DOHH2 (cell line): ENCODE data around the gene CBX7.
"Not testable (repeated sequence)": the region's sequence is repeated elsewhere in the genome, so short reads cannot be mapped to it uniquely, and the experiment has no call there.

Experiments used
- H3F3A ChIP-seq: fragments of 200-600 bp; sonication (generic), shearing (Covaris generic); 2 replicates; pipeline ENCODE4 v1.6.0; 2016; ENCODE audit warnings: antibody characterized with exemption, mild to moderate bottlenecking; ENCODE audit not compliant: control insufficient read depth, insufficient read depth
- H3K27ac ChIP-seq: fragments of 200-600 bp; sonication (generic); 2 replicates; pipeline ENCODE4 v1.5.1; 2014; ENCODE audit warnings: low read depth, mild to moderate bottlenecking, low read length, moderate library complexity
- H3K27me3 ChIP-seq: fragments of 200-600 bp; sonication (generic); 2 replicates; pipeline ENCODE4 v1.6.1; 2014; ENCODE audit warnings: mild to moderate bottlenecking, low read length, mixed read lengths; ENCODE audit not compliant: control insufficient read depth
- H3K36me3 ChIP-seq: fragments of 200-600 bp; sonication (generic); 2 replicates; pipeline ENCODE4 v1.6.1; 2014; ENCODE audit warnings: mild to moderate bottlenecking, low read length, moderate library complexity, mixed read lengths; ENCODE audit not compliant: control insufficient read depth
- H3K4me1 ChIP-seq: fragments of 200-600 bp; sonication (generic); 2 replicates; pipeline ENCODE4 v1.6.1; 2014; ENCODE audit warnings: mild to moderate bottlenecking, low read length, mixed read lengths; ENCODE audit not compliant: control insufficient read depth
- H3K4me2 ChIP-seq: fragments of 200-600 bp; sonication (generic); 2 replicates; pipeline ENCODE4 v1.6.0; 2014; ENCODE audit warnings: mild to moderate bottlenecking, low read length, moderate library complexity
- H3K4me3 ChIP-seq: fragments of 200-600 bp; sonication (generic); 2 replicates; pipeline ENCODE4 v1.5.1; 2014; ENCODE audit warnings: mild to moderate bottlenecking, low read length, mixed read lengths
- H3K79me2 ChIP-seq: fragments of 200-600 bp; sonication (generic); 2 replicates; pipeline ENCODE4 v1.6.1; 2014; ENCODE audit warnings: mild to moderate bottlenecking, low read length, mixed read lengths; ENCODE audit not compliant: control insufficient read depth
- H3K9me2 ChIP-seq: fragments of 200-600 bp; sonication (generic); replicated peaks from 2 replicates; pipeline ENCODE4 v1.6.1; 2014; ENCODE audit warnings: mild to moderate bottlenecking, low read length, mixed read lengths; ENCODE audit not compliant: control insufficient read depth
- H3K9me3 ChIP-seq: fragments of 200-600 bp; sonication (generic); 2 replicates; pipeline ENCODE4 v1.6.1; 2014; ENCODE audit warnings: antibody characterized with exemption, low read length, mixed read lengths; ENCODE audit not compliant: control insufficient read depth, insufficient read depth
- H4K20me1 ChIP-seq: fragments of 200-600 bp; sonication (generic); 2 replicates; pipeline ENCODE4 v1.6.0; 2014; ENCODE audit warnings: low read depth, mild to moderate bottlenecking, antibody characterized with exemption, low read length, moderate library complexity; ENCODE audit not compliant: control insufficient read depth, insufficient read depth
- CTCF ChIP-seq: fragments of 200-600 bp; sonication (generic); IDR thresholded peaks from one replicate; pipeline ENCODE4 v1.5.1; 2014; ENCODE audit warnings: antibody characterized with exemption, mild to moderate bottlenecking, low read depth, low read length; ENCODE audit not compliant: poor library complexity, severe bottlenecking
- EZH2phosphoT487 ChIP-seq: fragments of 200-600 bp; sonication (generic); IDR thresholded peaks from 2 replicates; pipeline ENCODE4 v1.6.1; 2017; ENCODE audit warnings: borderline replicate concordance, mild to moderate bottlenecking, antibody characterized with exemption, low read length, moderate library complexity, mixed read lengths

Gene CBX7

GRCh38 chr22:39166547-39166946, 14.1 kb upstream of the CBX7 start:
- Histone ChIP-seq H3K4me1 (peaks cover 19% of the 10 kb centered on the region), H3K4me3 (no peak overlapping the region), H3K27me3 (no peaks in the 10 kb centered on the region), H4K20me1 (no peaks in the 10 kb centered on the region), H3K4me2 (no peak overlapping the region), H3K27ac (no peak overlapping the region), H3F3A (no peaks in the 10 kb centered on the region), H3K9me3 (no peaks in the 10 kb centered on the region), H3K79me2 (no peaks in the 10 kb centered on the region), H3K36me3 (no peaks in the 10 kb centered on the region), H3K9me2 (no peaks in the 10 kb centered on the region)
- TF ChIP-seq CTCF = no peak
- TF ChIP-seq EZH2phosphoT487 = no peak

DNA sequence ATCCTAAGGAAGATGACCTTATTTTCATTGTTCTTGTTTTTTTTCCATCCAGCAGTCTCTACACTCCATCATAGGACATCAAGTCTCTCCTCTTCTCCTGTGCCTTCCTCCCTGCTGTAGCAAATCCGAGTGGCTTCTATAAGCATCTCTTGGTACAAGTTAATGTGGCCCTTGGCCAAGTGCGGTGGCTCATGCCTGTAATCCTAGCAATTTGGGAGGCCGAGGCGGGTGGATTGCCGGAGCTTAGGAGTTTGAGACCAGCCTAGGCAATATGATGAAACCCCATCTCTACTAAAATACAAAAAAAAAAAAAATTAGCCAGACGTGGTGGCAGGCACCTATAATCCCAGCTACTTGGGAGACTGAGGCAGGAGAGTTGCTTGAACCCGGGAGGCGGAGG, 3.6 kb upstream of the CBX7 start:
- H3K4me3 ChIP-seq, H3F3A ChIP-seq, H3K9me2 ChIP-seq, H3K27ac ChIP-seq, H3K79me2 ChIP-seq, H3K36me3 ChIP-seq, H3K9me3 ChIP-seq, H4K20me1 ChIP-seq, H3K4me2 ChIP-seq: not testable (repeated sequence)
- H3K4me1 ChIP-seq = peaks cover 11% of the 10 kb centered on the region
- peaks cover 33% of the 10 kb centered on the region for H3K27me3 ChIP-seq

DNA sequence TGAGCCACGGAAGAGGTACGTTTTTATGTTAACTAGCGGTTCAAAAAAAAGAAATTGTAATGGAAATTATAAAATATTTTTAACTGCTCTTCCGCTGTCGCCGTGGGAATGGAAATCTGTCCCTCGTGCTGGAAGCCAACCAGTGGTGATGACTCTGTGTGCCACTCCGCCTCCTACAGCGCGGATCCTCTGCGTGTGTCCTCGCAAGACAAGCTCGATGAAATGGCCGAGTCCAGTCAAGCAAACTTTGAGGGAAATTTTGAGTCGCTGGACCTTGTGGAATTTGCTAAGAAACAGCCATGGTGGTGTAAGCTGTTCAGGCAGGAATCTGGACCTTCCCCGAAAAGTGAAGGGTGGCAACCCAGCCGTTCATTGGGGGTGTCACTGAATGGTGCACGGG, 2.9 kb upstream of the CBX7 start:
- Histone ChIP-seq H3K79me2 (no peaks in the 10 kb centered on the region), H3F3A (0 out of 2 replicates have a peak, but pooled peaks cover 7% of the 10 kb centered on the region), H4K20me1 (no peaks in the 10 kb centered on the region), H3K9me3 (no peaks in the 10 kb centered on the region), H3K4me2 (no peak overlapping the region), H3K27me3 (peaks cover 33% of the 10 kb centered on the region), H3K9me2 (no peaks in the 10 kb centered on the region), H3K4me3 (no peak overlapping the region), H3K27ac (no peak overlapping the region), H3K4me1 (peaks cover 11% of the 10 kb centered on the region), H3K36me3 (no peaks in the 10 kb centered on the region)
- no peak for TF ChIP-seq EZH2phosphoT487
- TF ChIP-seq CTCF = no peak

GRCh38 chr22:39153220-39153717, 789 bp upstream of the CBX7 start:
- no peaks in the 10 kb centered on the region for H4K20me1 ChIP-seq
- H3K4me1 ChIP-seq = peaks cover 32% of the 10 kb centered on the region
- H3K9me2 ChIP-seq = no peaks in the 10 kb centered on the region
- peak overlapping the region; percentile 73 for H3K4me3 ChIP-seq
- TF ChIP-seq CTCF (no peak), EZH2phosphoT487 (no peak)
- H3K36me3 ChIP-seq = no peaks in the 10 kb centered on the region
- H3F3A ChIP-seq = 0 out of 2 replicates have a peak, but pooled peaks cover 7% of the 10 kb centered on the region
- no peak overlapping the region for H3K27ac ChIP-seq
- peak overlapping the region; percentile 80 for H3K4me2 ChIP-seq
- no peaks in the 10 kb centered on the region for H3K9me3 ChIP-seq
- H3K79me2 ChIP-seq = no peaks in the 10 kb centered on the region
- peaks cover 33% of the 10 kb centered on the region for H3K27me3 ChIP-seq
